GM23248 (cell line): ENCODE results near the gene AIRE. TPM values are rescaled to one million over a fixed set of nuclear protein-coding genes. Genes with fewer than 3 reads are reported as not detected.

ENCODE experiments used
- DNase-seq: peaks from one replicate; pipeline ENCODE4 v3.0.0-alpha.2; 2015
- H2AFZ ChIP-seq: fragments of 200-600 bp; sonication (generic); 2 replicates; pipeline ENCODE4 v1.6.1; 2016; ENCODE audit warnings: antibody characterized with exemption
- H3F3A ChIP-seq: fragments of 200-600 bp; sonication (generic); 2 replicates; pipeline ENCODE4 v1.6.1; 2016; ENCODE audit warnings: mild to moderate bottlenecking, antibody characterized with exemption, mixed run types; ENCODE audit not compliant: insufficient read depth
- H3K27ac ChIP-seq: fragments of 200-600 bp; sonication (generic); 2 replicates; pipeline ENCODE4 v1.5.1; 2016; ENCODE audit warnings: mild to moderate bottlenecking
- H3K27me3 ChIP-seq: fragments of 200-600 bp; sonication (generic); replicated peaks from 2 replicates; pipeline ENCODE4 v1.6.1; 2016; ENCODE audit warnings: mild to moderate bottlenecking; ENCODE audit not compliant: insufficient read depth
- H3K36me3 ChIP-seq: fragments of 200-600 bp; sonication (generic); 2 replicates; pipeline ENCODE4 v1.6.1; 2016; ENCODE audit warnings: low read depth, mild to moderate bottlenecking
- H3K4me1 ChIP-seq: fragments of 200-600 bp; sonication (generic); 2 replicates; pipeline ENCODE4 v1.6.1; 2016; ENCODE audit warnings: mild to moderate bottlenecking; ENCODE audit not compliant: insufficient read depth
- H3K4me2 ChIP-seq: fragments of 200-600 bp; sonication (generic); one replicate; pipeline ENCODE4 v1.6.1; 2016; ENCODE audit warnings: mild to moderate bottlenecking; ENCODE audit not compliant: unreplicated experiment
- H3K4me3 ChIP-seq: fragments of 200-600 bp; sonication (generic); 2 replicates; pipeline ENCODE4 v1.5.1; 2016; ENCODE audit warnings: mild to moderate bottlenecking
- H3K79me2 ChIP-seq: fragments of 200-600 bp; sonication (generic); 2 replicates; pipeline ENCODE4 v1.6.1; 2016; ENCODE audit warnings: mild to moderate bottlenecking; ENCODE audit not compliant: insufficient read depth
- H3K9ac ChIP-seq: fragments of 200-600 bp; sonication (generic); 2 replicates; pipeline ENCODE4 v1.6.1; 2016; ENCODE audit warnings: mild to moderate bottlenecking
- H3K9me2 ChIP-seq: fragments of 200-600 bp; sonication (generic); 2 replicates; pipeline ENCODE4 v1.6.1; 2016; ENCODE audit warnings: mixed run types, mild to moderate bottlenecking, moderate library complexity; ENCODE audit not compliant: insufficient read depth
- H3K9me3 ChIP-seq: fragments of 200-600 bp; sonication (generic); one replicate; pipeline ENCODE4 v1.6.1; 2017; ENCODE audit warnings: low read depth
- H4K20me1 ChIP-seq: fragments of 200-600 bp; sonication (generic); 2 replicates; pipeline ENCODE4 v1.6.0; 2016; ENCODE audit not compliant: insufficient read depth
- EZH2 ChIP-seq: fragments of 200-600 bp; sonication (generic); IDR thresholded peaks from 2 replicates; pipeline ENCODE4 v1.6.1; 2018; ENCODE audit warnings: antibody characterized with exemption, mild to moderate bottlenecking; ENCODE audit not compliant: insufficient read depth, poor library complexity, severe bottlenecking
- EZH2phosphoT487 ChIP-seq: fragments of 200-600 bp; sonication (generic); IDR thresholded peaks from 2 replicates; pipeline ENCODE4 v1.6.1; 2018; ENCODE audit warnings: antibody characterized with exemption, moderate library complexity, mild to moderate bottlenecking, low read depth; ENCODE audit not compliant: insufficient read depth
- WGBS, 2 experiments: methylation state at CpG; one replicate each; pipeline ENCODE4 v1.1.6; 2015 to 2017; ENCODE audit warnings: low lambda C conversion rate in 2 of 2, low coverage in 1 of 2; ENCODE audit errors: missing lambda C conversion rate in 2 of 2; 5-methylcytosine and 5-hydroxymethylcytosine counted together
- in situ Hi-C: fragments of 300-500 bp; cut with MboI; formaldehyde crosslinking; loops from 2 replicates; pipeline ENCODE4 v1.15.0; 2020
- polyA plus RNA-seq: library from polyadenylated mRNA; unstranded; fragments of >200 nt; fragmentation: Nextera tagmentation; extraction: Ambion mirVana; gene quantifications from 2 replicates; pipeline ENCODE4 v1.2.1, GENCODE V29; 2016
- total RNA-seq: library from RNA; depleted of rRNA; stranded (reverse); fragments of >200 nt; shearing (Covaris generic); gene quantifications from 2 replicates; pipeline ENCODE4 v1.2.3, GENCODE V29; 2014

The AIRE gene
- total and polyA plus RNA-seq, 2 experiments from 2014 or later, result not detected

GRCh38 chr21:44267655-44268142 lies 18.0 kb upstream of the AIRE start:
- 66 to 68% methylated on average over 18 to 19 of the region's 19 CpGs for WGBS, 2 experiments
- Histone ChIP-seq H2AFZ (no peak overlapping the region), H3K79me2 (no peaks in the 10 kb centered on the region), H3K27me3 (peaks cover 4% of the 10 kb centered on the region; the same call in 1 of the 2 replicates), H3K27ac (no peak overlapping the region), H3K9me2 (no peaks in the 10 kb centered on the region), H3K4me2 (no peak overlapping the region), H3K9me3 (no peaks in the 10 kb centered on the region), H3K36me3 (no peaks in the 10 kb centered on the region), H4K20me1 (no peaks in the 10 kb centered on the region), H3F3A (no peaks in the 10 kb centered on the region), H3K9ac (no peak overlapping the region), H3K4me1 (no peaks in the 10 kb centered on the region), H3K4me3 (no peak overlapping the region)
- TF ChIP-seq EZH2, result no peak
- TF ChIP-seq EZH2phosphoT487, result no peak
- DNase-seq, result no peak
- in situ Hi-C loops, result no loop called here

- H3K27ac ChIP-seq, result no peak overlapping the region
- no peaks in the 10 kb centered on the region for H3K4me1 ChIP-seq
- DNase-seq, result no peak
- no peaks in the 10 kb centered on the region for H3K9me2 ChIP-seq
- H4K20me1 ChIP-seq, result no peaks in the 10 kb centered on the region
- H3K9ac ChIP-seq, result no peak overlapping the region
- no peaks in the 10 kb centered on the region for H3K79me2 ChIP-seq
- no peak overlapping the region for H2AFZ ChIP-seq
- no peak overlapping the region for H3K4me2 ChIP-seq
- H3K27me3 ChIP-seq, result peaks cover 4% of the 10 kb centered on the region; the same call in 1 of the 2 replicates
- in situ Hi-C loops, result no loop called here
- no peak overlapping the region for H3K4me3 ChIP-seq
- H3K9me3 ChIP-seq, result no peaks in the 10 kb centered on the region
- TF ChIP-seq EZH2phosphoT487 (no peak), EZH2 (no peak)
- H3K36me3 ChIP-seq, result no peaks in the 10 kb centered on the region
- no peaks in the 10 kb centered on the region for H3F3A ChIP-seq
- 59 to 66% methylated on average over 8 of the region's 8 CpGs for WGBS, 2 experiments
Measured at GRCh38 chr21:44269090-44269489, 16.6 kb upstream of the AIRE start.

GRCh38 chr21:44271558-44272283 lies 14.0 kb upstream of the AIRE start:
- Histone ChIP-seq H3K27ac (no peak overlapping the region), H3K4me1 (no peaks in the 10 kb centered on the region)

GRCh38 chr21:44272284-44272858 lies 13.3 kb upstream of the AIRE start:
- H3K4me3 ChIP-seq, result no peak overlapping the region
- in situ Hi-C loops, result no loop called here
- WGBS, 2 experiments, result 71 to 82% methylated on average over 13 to 18 of the region's 18 CpGs
- no peak overlapping the region for H3K27ac ChIP-seq
- 0 out of 2 replicates have a peak, but pooled peaks cover 12% of the 10 kb centered on the region for H3K27me3 ChIP-seq
- no peaks in the 10 kb centered on the region for H3K4me1 ChIP-seq
- no peak overlapping the region for H2AFZ ChIP-seq
- no peaks in the 10 kb centered on the region for H3K9me2 ChIP-seq
- no peak overlapping the region for H3K9ac ChIP-seq
- TF ChIP-seq EZH2phosphoT487 (no peak), EZH2 (no peak)
- no peaks in the 10 kb centered on the region for H3K9me3 ChIP-seq
- H3K36me3 ChIP-seq, result no peaks in the 10 kb centered on the region
- H3K79me2 ChIP-seq, result no peaks in the 10 kb centered on the region
- no peak for DNase-seq
- H3F3A ChIP-seq, result no peaks in the 10 kb centered on the region
- H3K4me2 ChIP-seq, result no peak overlapping the region
- no peaks in the 10 kb centered on the region for H4K20me1 ChIP-seq

More at GRCh38 chr21:44271558-44272283, 14.0 kb upstream of the AIRE start:
- DNase-seq, result no peak
- Histone ChIP-seq H3K27me3 (0 out of 2 replicates have a peak, but pooled peaks cover 12% of the 10 kb centered on the region), H3K9me2 (no peaks in the 10 kb centered on the region), H4K20me1 (no peaks in the 10 kb centered on the region), H3K4me2 (no peak overlapping the region), H3K9me3 (no peaks in the 10 kb centered on the region), H3K36me3 (no peaks in the 10 kb centered on the region), H3K4me3 (no peak overlapping the region), H3K79me2 (no peaks in the 10 kb centered on the region), H2AFZ (no peak overlapping the region), H3F3A (no peaks in the 10 kb centered on the region), H3K9ac (no peak overlapping the region)
- in situ Hi-C loops, result no loop called here
- 66 to 68% methylated on average over 18 of the region's 18 CpGs for WGBS, 2 experiments
- TF ChIP-seq EZH2phosphoT487 (no peak), EZH2 (no peak)
